Osteocyte (in vitro differentiated cells): Measurements from ENCODE around the gene UGGT2. TPM values are rescaled to one million over a fixed set of nuclear protein-coding genes. Genes with fewer than 3 reads are reported as not detected.
"Not testable (repeated sequence)": the region's sequence is repeated elsewhere in the genome, so short reads cannot be mapped to it uniquely, and the experiment has no call there.

Source experiments
- DNase-seq: peaks from one replicate; pipeline ENCODE4 v3.0.0; 2021; ENCODE audit warnings: mixed read lengths; ENCODE audit not compliant: unreplicated experiment; ENCODE audit errors: extremely low spot score
- H3K27ac Mint-ChIP-seq: one replicate; pipeline ENCODE4 v1.8.0; 2021; ENCODE audit warnings: mild to moderate bottlenecking, mixed read lengths; ENCODE audit not compliant: unreplicated experiment
- H3K27me3 Mint-ChIP-seq: one replicate; pipeline ENCODE4 v1.8.0; 2021; ENCODE audit warnings: mixed read lengths; ENCODE audit not compliant: unreplicated experiment
- H3K36me3 Mint-ChIP-seq: one replicate; pipeline ENCODE4 v1.8.0; 2021; ENCODE audit warnings: mixed read lengths; ENCODE audit not compliant: unreplicated experiment
- H3K4me1 Mint-ChIP-seq: one replicate; pipeline ENCODE4 v1.8.0; 2021; ENCODE audit warnings: mixed read lengths; ENCODE audit not compliant: unreplicated experiment
- H3K4me3 Mint-ChIP-seq: one replicate; pipeline ENCODE4 v1.8.0; 2021; ENCODE audit warnings: mild to moderate bottlenecking, moderate library complexity, mixed read lengths; ENCODE audit not compliant: unreplicated experiment
- H3K9me3 Mint-ChIP-seq: one replicate; pipeline ENCODE4 v1.8.0; 2021; ENCODE audit warnings: mixed read lengths; ENCODE audit not compliant: unreplicated experiment
- total RNA-seq: library from RNA; stranded (reverse); gene quantifications from 2 replicates; pipeline ENCODE4 v1.2.1, GENCODE V29; 2021
- TF ChIP-seq, protein P1 (sequence below): fragments of 200-600 bp; sonication (generic); IDR thresholded peaks from 2 replicates; pipeline ENCODE4 v1.5.0; 2021; ENCODE audit warnings: antibody characterized with exemption, mild to moderate bottlenecking, moderate library complexity

Gene UGGT2
- total RNA-seq, 1 donor from 2014 or later, result 34.1 TPM

DNA sequence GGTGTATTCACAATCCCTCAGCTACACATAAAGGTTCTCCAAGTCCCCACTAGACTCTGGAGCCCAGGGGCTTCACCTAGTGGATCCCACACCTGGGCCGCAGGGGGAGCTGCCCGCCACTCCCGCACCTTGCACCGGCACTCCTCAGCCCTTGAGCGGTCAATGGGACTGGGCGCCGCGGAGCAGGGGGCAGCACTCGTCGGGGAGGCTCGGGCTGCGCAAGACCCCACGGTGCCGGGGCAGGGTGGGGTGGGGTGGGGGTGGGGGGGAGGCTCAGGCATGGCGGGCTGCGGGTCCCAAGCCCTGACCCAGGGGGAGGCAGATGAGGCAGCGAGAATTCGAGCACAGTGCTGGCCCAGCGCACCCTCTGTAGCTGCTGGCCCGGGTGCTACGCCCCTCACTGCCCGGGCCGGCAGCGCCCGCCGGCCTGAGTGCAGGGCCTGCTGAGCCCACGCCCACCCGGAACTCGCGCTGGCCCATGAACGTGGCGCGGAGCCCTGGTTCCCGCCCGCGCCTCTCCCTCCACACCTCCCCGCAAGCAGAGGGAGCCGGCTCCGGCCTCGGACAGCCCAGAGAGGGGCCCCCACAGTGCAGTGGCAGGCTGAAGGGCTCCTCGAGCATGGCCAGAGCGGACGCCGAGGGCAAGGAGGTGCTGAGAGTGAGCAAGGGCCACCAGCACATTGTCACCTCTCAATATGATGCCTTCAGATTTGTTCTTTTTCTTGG is 121.7 kb downstream of the UGGT2 start:
- peaks cover 67% of the 10 kb centered on the region for H3K36me3 Mint-ChIP-seq
- peaks cover under 1% of the 10 kb centered on the region for H3K4me1 Mint-ChIP-seq
- H3K27me3 Mint-ChIP-seq, result no peaks in the 10 kb centered on the region
- H3K4me3 Mint-ChIP-seq, result no peak overlapping the region
- TF ChIP-seq, protein P1, sequence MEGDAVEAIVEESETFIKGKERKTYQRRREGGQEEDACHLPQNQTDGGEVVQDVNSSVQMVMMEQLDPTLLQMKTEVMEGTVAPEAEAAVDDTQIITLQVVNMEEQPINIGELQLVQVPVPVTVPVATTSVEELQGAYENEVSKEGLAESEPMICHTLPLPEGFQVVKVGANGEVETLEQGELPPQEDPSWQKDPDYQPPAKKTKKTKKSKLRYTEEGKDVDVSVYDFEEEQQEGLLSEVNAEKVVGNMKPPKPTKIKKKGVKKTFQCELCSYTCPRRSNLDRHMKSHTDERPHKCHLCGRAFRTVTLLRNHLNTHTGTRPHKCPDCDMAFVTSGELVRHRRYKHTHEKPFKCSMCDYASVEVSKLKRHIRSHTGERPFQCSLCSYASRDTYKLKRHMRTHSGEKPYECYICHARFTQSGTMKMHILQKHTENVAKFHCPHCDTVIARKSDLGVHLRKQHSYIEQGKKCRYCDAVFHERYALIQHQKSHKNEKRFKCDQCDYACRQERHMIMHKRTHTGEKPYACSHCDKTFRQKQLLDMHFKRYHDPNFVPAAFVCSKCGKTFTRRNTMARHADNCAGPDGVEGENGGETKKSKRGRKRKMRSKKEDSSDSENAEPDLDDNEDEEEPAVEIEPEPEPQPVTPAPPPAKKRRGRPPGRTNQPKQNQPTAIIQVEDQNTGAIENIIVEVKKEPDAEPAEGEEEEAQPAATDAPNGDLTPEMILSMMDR, result no peak
- no peak overlapping the region for H3K27ac Mint-ChIP-seq
- H3K9me3 Mint-ChIP-seq, result peaks cover 43% of the 10 kb centered on the region
- DNase-seq, result no peak

DNA sequence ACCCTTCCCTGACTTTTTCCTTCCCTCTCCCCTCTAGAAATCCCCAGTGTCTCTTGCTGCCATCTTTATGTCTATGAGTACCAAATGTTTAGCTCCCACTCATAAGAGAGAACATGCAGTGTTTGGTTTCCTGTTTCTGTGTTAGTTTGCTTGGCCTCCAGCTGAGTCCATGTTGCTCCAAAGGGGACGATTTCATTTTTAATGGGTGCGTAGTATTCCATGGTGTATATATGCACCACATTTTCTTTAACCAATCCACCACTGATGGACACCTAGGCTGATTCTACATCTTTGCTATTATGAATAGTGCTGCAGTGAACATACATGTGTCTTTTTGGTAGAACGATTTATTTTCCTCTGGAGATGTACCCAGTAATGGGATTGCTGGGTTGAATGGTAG is 123.8 kb downstream of the UGGT2 start:
- peaks cover 32% of the 10 kb centered on the region for H3K9me3 Mint-ChIP-seq
- H3K4me3 Mint-ChIP-seq, result no peak overlapping the region
- DNase-seq, result no peak

DNA sequence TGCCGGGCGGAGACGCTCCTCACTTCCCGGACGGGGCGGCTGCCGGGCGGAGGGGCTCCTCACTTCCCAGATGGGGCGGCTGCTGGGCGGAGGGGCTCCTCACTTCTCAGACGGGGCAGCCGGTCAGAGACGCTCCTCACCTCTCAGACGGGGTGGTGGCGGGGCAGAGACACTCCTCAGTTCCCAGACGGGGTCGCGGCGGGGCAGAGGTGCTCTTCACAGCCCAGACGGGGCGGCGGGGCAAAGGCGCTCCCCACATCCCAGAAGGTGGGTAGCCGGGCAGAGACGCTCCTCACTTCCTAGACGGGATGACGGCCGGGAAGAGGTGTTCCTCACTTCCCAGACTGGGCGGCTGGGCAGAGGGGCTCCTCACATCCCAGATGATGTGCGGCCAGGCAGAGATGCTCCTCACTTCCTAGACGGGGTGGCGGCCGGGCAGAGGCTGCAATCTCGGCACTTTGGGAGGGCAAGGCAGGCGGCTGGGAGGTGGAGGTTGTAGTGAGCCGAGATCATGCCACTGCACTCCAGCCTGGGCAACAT is 124.8 kb downstream of the UGGT2 start:
- Mint-ChIP-seq H3K4me1 (peaks cover 13% of the 10 kb centered on the region), H3K36me3 (peaks cover 38% of the 10 kb centered on the region), H3K9me3 (peaks cover 31% of the 10 kb centered on the region)
- DNase-seq, H3K27me3 Mint-ChIP-seq, H3K27ac Mint-ChIP-seq, H3K4me3 Mint-ChIP-seq: not testable (repeated sequence)

More for the DNA sequence above, 123.8 kb downstream of the UGGT2 start:
- Mint-ChIP-seq H3K36me3 (peaks cover 46% of the 10 kb centered on the region), H3K27ac (no peak overlapping the region), H3K4me1 (peaks cover 9% of the 10 kb centered on the region), H3K27me3 (no peaks in the 10 kb centered on the region)
- TF ChIP-seq, protein P1, result no peak

DNA sequence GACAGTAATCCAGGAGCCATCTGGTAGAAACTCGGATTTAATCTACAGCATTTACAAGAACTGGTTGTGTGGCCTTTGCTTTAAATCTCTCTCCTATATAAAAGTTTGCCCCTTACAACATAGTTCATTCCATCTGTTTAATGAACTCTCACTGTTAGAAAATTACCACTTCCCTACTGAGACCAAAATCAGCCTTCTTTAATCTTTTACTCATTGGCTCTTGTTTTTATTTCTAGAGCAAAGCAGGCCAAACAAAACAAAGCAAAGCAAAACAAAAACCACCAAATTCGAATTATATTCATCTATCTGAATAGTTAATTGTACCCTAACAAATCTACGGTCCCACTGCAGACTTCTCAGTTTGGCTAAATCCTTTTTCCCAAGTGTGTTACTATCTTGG is 127.0 kb downstream of the UGGT2 start:
- Mint-ChIP-seq H3K4me1 (peaks cover 13% of the 10 kb centered on the region), H3K36me3 (peaks cover 24% of the 10 kb centered on the region), H3K27ac (peak overlapping the region; percentile 27), H3K9me3 (peaks cover 15% of the 10 kb centered on the region), H3K4me3 (no peak overlapping the region), H3K27me3 (no peaks in the 10 kb centered on the region)
- TF ChIP-seq, protein P1, result no peak
- DNase-seq, result no peak

DNA sequence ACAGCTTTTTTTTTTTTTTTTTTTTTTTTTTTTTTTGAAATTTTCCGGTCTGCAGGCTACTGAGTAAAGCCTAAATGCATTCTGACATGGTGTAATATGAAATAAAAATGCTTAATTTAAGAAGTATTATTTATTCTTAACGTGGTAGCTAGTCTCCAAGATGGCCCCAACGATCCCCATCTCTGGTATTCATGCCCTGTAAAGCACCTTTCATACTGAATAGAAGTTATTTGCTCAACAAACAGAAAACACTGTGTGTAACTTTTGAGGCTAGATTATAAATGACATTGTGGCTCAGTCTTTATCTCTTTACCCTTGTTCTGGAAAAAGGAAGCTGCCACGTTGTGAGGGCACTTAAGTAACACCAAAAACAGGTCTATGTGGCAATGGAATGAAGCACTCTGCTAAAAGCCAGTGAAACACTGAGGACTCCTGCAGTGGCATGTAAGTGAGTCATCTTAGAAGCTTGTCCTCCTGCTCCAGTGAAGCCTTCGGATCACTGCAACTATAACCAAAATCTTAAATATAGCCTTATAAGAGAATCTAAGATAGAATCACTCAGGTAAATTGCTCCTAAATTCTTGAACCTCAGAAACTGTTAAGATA is 128.7 kb downstream of the UGGT2 start:
- H3K36me3 Mint-ChIP-seq, result peaks cover 12% of the 10 kb centered on the region
- no peak for DNase-seq
- TF ChIP-seq, protein P1, result no peak
- no peak overlapping the region for H3K4me3 Mint-ChIP-seq
- peaks cover 13% of the 10 kb centered on the region for H3K4me1 Mint-ChIP-seq
- peaks cover 2% of the 10 kb centered on the region for H3K9me3 Mint-ChIP-seq
- H3K27ac Mint-ChIP-seq, result peak overlapping the region; percentile 59
- no peaks in the 10 kb centered on the region for H3K27me3 Mint-ChIP-seq
